ENCODE measurements around the gene SLC44A3. TPM values are rescaled to one million over a fixed set of nuclear protein-coding genes. Genes with fewer than 3 reads are reported as not detected.

Gene SLC44A3
- total and polyA plus RNA-seq, 10 donors, result 0.28 to 4.0 (median 0.95) TPM

- Histone ChIP-seq H3K9me3 (no peaks in the 10 kb centered on the region), H3K4me1 (no peaks in the 10 kb centered on the region), H3K36me3 (no peaks in the 10 kb centered on the region), H3K27me3 (replicated peaks in 1 of 7) (peaks cover 0 to 12% (median 0%) of the 10 kb centered on the region in 7 donors), H3K4me3 (no peak overlapping the region), H3K27ac (no peak overlapping the region)
- intact Hi-C loops (cut with DNase I; ENCODE audit: low total_unique reads), result no loop called here
- WGBS, 5 donors, result 65 to 85% (median 78%) methylated on average over 4 of the region's 4 CpGs
- TF ChIP-seq CTCF (IDR thresholded peaks at IDR 0.05 in 8 of 11, conservative IDR thresholded peaks at IDR 0.05 in 3 of 11) (no peak), POLR2A (IDR thresholded peaks at IDR 0.05) (no peak), POLR2AphosphoS5 (IDR thresholded peaks at IDR 0.05) (no peak)
- DNase-seq, result no peak
Observed at GRCh38 chr1:94872771-94873495, 52.8 kb downstream of the SLC44A3 start.

GRCh38 chr1:94873520-94874351 lies 53.6 kb downstream of the SLC44A3 start:
- peaks cover 0 to 12% (median 0%) of the 10 kb centered on the region in 7 donors for H3K27me3 ChIP-seq (replicated peaks in 1 of 7)
- intact Hi-C loops (cut with DNase I; ENCODE audit: low total_unique reads), result no loop called here
- no peaks in the 10 kb centered on the region for H3K4me1 ChIP-seq
- no peak overlapping the region for H3K4me3 ChIP-seq
- no peaks in the 10 kb centered on the region for H3K36me3 ChIP-seq
- H3K27ac ChIP-seq, result no peak overlapping the region
- TF ChIP-seq CTCF (IDR thresholded peaks at IDR 0.05 in 8 of 11, conservative IDR thresholded peaks at IDR 0.05 in 3 of 11) (no peak), POLR2AphosphoS5 (IDR thresholded peaks at IDR 0.05) (no peak), POLR2A (IDR thresholded peaks at IDR 0.05) (no peak)
- WGBS, 5 donors, result 65 to 90% (median 80%) methylated on average over 7 of the region's 7 CpGs
- DNase-seq, result no peak
- no peaks in the 10 kb centered on the region for H3K9me3 ChIP-seq

- H3K4me3 ChIP-seq, result no peak overlapping the region
- H3K27me3 ChIP-seq (replicated peaks in 1 of 7), result peaks cover 0 to 12% (median 0%) of the 10 kb centered on the region in 7 donors
- H3K36me3 ChIP-seq, result no peaks in the 10 kb centered on the region
- no peak for DNase-seq
- 90 to 97% (median 94%) methylated on average over 6 of the region's 6 CpGs for WGBS, 5 donors
- intact Hi-C loops (cut with DNase I; ENCODE audit: low total_unique reads), result no loop called here
- H3K27ac ChIP-seq, result no peak overlapping the region
- no peaks in the 10 kb centered on the region for H3K9me3 ChIP-seq
- TF ChIP-seq POLR2AphosphoS5 (IDR thresholded peaks at IDR 0.05), result no peak
- TF ChIP-seq CTCF (IDR thresholded peaks at IDR 0.05 in 8 of 11, conservative IDR thresholded peaks at IDR 0.05 in 3 of 11), result no peak
- no peak for TF ChIP-seq POLR2A (IDR thresholded peaks at IDR 0.05)
- H3K4me1 ChIP-seq, result no peaks in the 10 kb centered on the region
Observed at GRCh38 chr1:94874423-94874822, 54.3 kb downstream of the SLC44A3 start.

- no peaks in the 10 kb centered on the region for H3K36me3 ChIP-seq
- H3K27ac ChIP-seq, result no peak overlapping the region
- 38 to 74% (median 50%) methylated on average over 4 of the region's 4 CpGs for WGBS, 5 donors
- intact Hi-C loops (cut with DNase I; ENCODE audit: low total_unique reads), result no loop called here
- DNase-seq, result no peak
- no peaks in the 10 kb centered on the region for H3K9me3 ChIP-seq
- peaks cover 0 to 12% (median 0%) of the 10 kb centered on the region in 7 donors for H3K27me3 ChIP-seq (replicated peaks in 1 of 7)
- TF ChIP-seq CTCF (IDR thresholded peaks at IDR 0.05 in 8 of 11, conservative IDR thresholded peaks at IDR 0.05 in 3 of 11), result no peak
- TF ChIP-seq POLR2A (IDR thresholded peaks at IDR 0.05), result no peak
- TF ChIP-seq POLR2AphosphoS5 (IDR thresholded peaks at IDR 0.05), result no peak
- no peaks in the 10 kb centered on the region for H3K4me1 ChIP-seq
- H3K4me3 ChIP-seq, result no peak overlapping the region
Observed at GRCh38 chr1:94875794-94876193, 55.6 kb downstream of the SLC44A3 start.

All from spleen (tissue), 11 donors.